GM12878 (cell line): Measurements from ENCODE around the gene ZBTB39. TPM values are rescaled to one million over a fixed set of nuclear protein-coding genes. Genes with fewer than 3 reads are reported as not detected.

Source experiments
- ATAC-seq: fragments of 200-7000 bp; cut with Tn5 transposase; 3 replicates; pipeline ENCODE4 v1.9.1; 2020; ENCODE audit warnings: mild to moderate bottlenecking, moderate library complexity
- BruUV-seq: library from RNA; stranded (reverse); fragments of 400-500 nt; replicated peaks from 2 replicates; lab custom pipeline; 2021; lab: Mats Ljungman, UMichigan
- CTCF ChIA-PET: fragments of 300-600 bp; sonication (Branson Sonifier 250); formaldehyde crosslinking; extraction: SDS; loops from one replicate; lab custom pipeline; 2021; ENCODE audit warnings: inconsistent platforms; lab: Yijun Ruan, JAX
- POLR2A ChIA-PET: fragments of 350-600 bp; formaldehyde crosslinking; extraction: SDS; loops from one replicate; lab custom pipeline; 2021; ENCODE audit warnings: inconsistent platforms; lab: Charles Lee
- RAD21 ChIA-PET: fragments of 300-600 bp; sonication (Branson Sonifier 250); formaldehyde crosslinking; loops from one replicate; lab custom pipeline; 2023; ENCODE audit warnings: antibody characterized with exemption; ENCODE audit not compliant: unreplicated experiment; lab: Charles Lee
- SMC1A ChIA-PET: fragments of 300-600 bp; sonication (Branson Sonifier 250); formaldehyde crosslinking; loops from one replicate; lab custom pipeline; 2023; ENCODE audit not compliant: unreplicated experiment, uncharacterized antibody; lab: Charles Lee
- DNase-seq: peaks from one replicate; pipeline ENCODE4 v3.0.0-alpha.2; 2011; ENCODE audit warnings: low read depth, low spot score
- FAIRE-seq: peaks from 3 replicates; lab custom pipeline; 2011; peaks lifted over from hg19 to GRCh38; lab: Jason Lieb, UNC
- H2AFZ ChIP-seq: 2 replicates; pipeline ENCODE4 v1.6.0; 2011; ENCODE audit warnings: low read depth, low read length, control low read depth; ENCODE audit not compliant: control insufficient read depth
- H3K27ac ChIP-seq: 2 replicates; pipeline ENCODE4 v1.5.1; 2011; ENCODE audit warnings: control low read depth; ENCODE audit not compliant: control insufficient read depth, insufficient read depth
- H3K27me3 ChIP-seq, 2 experiments: replicated peaks in 1 of 2; 2 replicates each; pipeline versions ENCODE4 v1.6.0 to v1.6.1; 2011; ENCODE audit warnings: low read length in 1 of 2; ENCODE audit not compliant: control insufficient read depth in 2 of 2, insufficient read depth in 2 of 2
- H3K36me3 ChIP-seq, 2 experiments: 2 replicates each; pipeline ENCODE4 v1.5.1; 2011; ENCODE audit warnings: low read length in 1 of 2; ENCODE audit not compliant: control insufficient read depth in 2 of 2, insufficient read depth in 2 of 2
- H3K4me1 ChIP-seq: 2 replicates; pipeline ENCODE4 v1.6.1; 2011; ENCODE audit warnings: mild to moderate bottlenecking, low read length, moderate library complexity, mixed read lengths; ENCODE audit not compliant: control insufficient read depth, insufficient read depth
- H3K4me2 ChIP-seq: 2 replicates; pipeline ENCODE4 v1.6.0; 2011; ENCODE audit warnings: control low read depth; ENCODE audit not compliant: control insufficient read depth, insufficient read depth
- H3K4me3 ChIP-seq: fragments of 200-600 bp; sonication (generic); 2 replicates; pipeline ENCODE4 v1.5.1; 2016
- H3K79me2 ChIP-seq: 2 replicates; pipeline ENCODE4 v1.6.0; 2011; ENCODE audit warnings: low read length; ENCODE audit not compliant: control insufficient read depth, insufficient read depth
- H3K9ac ChIP-seq: 2 replicates; pipeline ENCODE4 v1.8.0; 2011; ENCODE audit warnings: low read length, control low read depth, mixed read lengths; ENCODE audit not compliant: control insufficient read depth, insufficient read depth
- H3K9me3 ChIP-seq: replicated peaks from 3 replicates; pipeline ENCODE4 v1.5.1; 2011; ENCODE audit warnings: mild to moderate bottlenecking, low read length; ENCODE audit not compliant: control insufficient read depth, insufficient read depth
- H4K20me1 ChIP-seq: 2 replicates; pipeline ENCODE4 v1.6.0; 2011; ENCODE audit not compliant: control insufficient read depth, insufficient read depth
- CBX3 ChIP-seq: fragments of 200-600 bp; sonication (generic); IDR thresholded peaks from 2 replicates; pipeline ENCODE4 v1.6.1; 2016; ENCODE audit warnings: low read depth, borderline replicate concordance
- KDM1A ChIP-seq: fragments of 200-600 bp; sonication (generic); IDR thresholded peaks from 2 replicates; pipeline ENCODE4 v1.6.1; 2016; ENCODE audit warnings: borderline replicate concordance
- RAD21 ChIP-seq: IDR thresholded peaks from 2 replicates; pipeline ENCODE4 v1.6.1; 2011; ENCODE audit warnings: mild to moderate bottlenecking, low read depth, low read length, moderate library complexity; ENCODE audit not compliant: insufficient read depth
- RBBP5 ChIP-seq: fragments of 200-600 bp; sonication (generic); conservative IDR thresholded peaks from 2 replicates; pipeline ENCODE4 v1.6.1; 2016
- TCF12 ChIP-seq: IDR thresholded peaks from 2 replicates; pipeline ENCODE4 v1.6.1; 2011; ENCODE audit warnings: low read depth, mild to moderate bottlenecking, low read length
- ZBED1 ChIP-seq: IDR thresholded peaks from 2 replicates; pipeline ENCODE4 v1.6.1; 2016; ENCODE audit warnings: borderline replicate concordance
- WGBS: methylation state at CpG from one replicate; pipeline ENCODE4 v1.1.6; 2016; ENCODE audit warnings: low lambda C conversion rate; ENCODE audit not compliant: insufficient replicate concordance, insufficient coverage; ENCODE audit errors: missing lambda C conversion rate; 5-methylcytosine and 5-hydroxymethylcytosine counted together
- in situ Hi-C: fragments of 300-500 bp; cut with MboI; formaldehyde crosslinking; loops from 9 replicates; pipeline ENCODE4 v1.14.3; 2018; ENCODE audit warnings: mixed read lengths
- intact Hi-C: fragments of 100-400 bp; cut with micrococcal nuclease; formaldehyde crosslinking; loops from one replicate; pipeline ENCODE4 v1.14.2; 2022; ENCODE audit not compliant: unreplicated experiment
- polyA plus RNA-seq, 11 experiments: library from polyadenylated mRNA; depleted of rRNA in 4 of 11; unstranded in 6 of 11; stranded (reverse) in 5 of 11; fragments of >200 nt; fragmentation: Nextera tagmentation in 4 of 11; fragmentation: Illumina TruSeq in 1 of 11; extraction: Ambion mirVana in 4 of 11; extraction: Trizol in 1 of 11; gene quantifications; 1 replicate in 1 of 11; 2 replicates in 10 of 11; pipeline versions ENCODE4 v1.2.1 to v1.2.3, GENCODE V29; 2011 to 2016; ENCODE audit warnings: inconsistent platforms in 2 of 11, missing spikeins in 2 of 11, low read depth in 1 of 11
- total RNA-seq, 4 experiments: library from RNA; depleted of rRNA in 3 of 4; stranded (reverse); fragments of >200 nt in 3 of 4; fragmentation: Illumina TruSeq in 1 of 4; extraction: Trizol in 1 of 4; gene quantifications; 2 replicates each; pipeline versions ENCODE4 v1.2.1 to v1.2.3, GENCODE V29; 2013 to 2021
- TF ChIP-seq, protein P1 (sequence below): fragments of 450-650 bp; IDR thresholded peaks from 2 replicates; pipeline ENCODE4 v1.6.1; 2016; ENCODE audit warnings: mild to moderate bottlenecking
- TF ChIP-seq, protein P2 (sequence below): IDR thresholded peaks from 2 replicates; pipeline ENCODE4 v1.6.1; 2012; ENCODE audit warnings: low read depth, low read length, improper control_type of control experiment

Gene ZBTB39
- total and polyA plus RNA-seq, 10 of the 15 experiments (the other 5 are each of a cell fraction or from before 2014, with no cell fraction given): 0.88 to 6.8 (median 4.4) TPM

DNA sequence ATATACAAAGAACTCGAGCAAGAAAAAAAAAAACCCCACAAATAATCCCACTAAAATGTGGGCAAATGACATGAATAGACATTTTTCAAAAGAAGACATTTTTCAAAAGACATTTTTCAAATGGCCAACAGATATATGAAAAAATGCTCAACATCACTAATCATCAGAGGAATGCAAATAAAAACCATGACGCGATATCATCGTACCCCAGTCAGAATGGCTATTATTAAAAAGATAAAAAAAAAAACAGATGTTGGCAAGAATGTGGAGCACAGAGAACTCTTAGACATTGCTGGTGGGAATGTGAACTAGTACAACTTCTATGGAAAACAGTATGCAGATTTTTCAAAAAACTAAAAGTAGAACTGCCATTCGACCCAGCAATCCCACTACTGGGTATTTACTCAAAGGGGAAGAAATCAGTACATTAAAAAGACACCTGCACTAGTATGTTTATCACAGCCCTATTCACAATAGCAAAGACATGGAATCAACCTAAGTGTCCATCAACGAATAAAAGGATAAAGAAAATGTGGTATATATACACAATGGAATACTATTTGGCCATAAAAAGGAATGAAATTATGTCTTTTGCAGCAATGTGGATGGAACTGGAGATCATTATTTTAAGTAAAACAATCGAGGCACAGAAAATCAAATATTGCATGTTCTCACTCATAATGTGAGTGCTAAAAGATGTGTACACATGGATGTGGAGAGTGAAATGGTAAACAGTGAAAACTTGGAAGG, 16.3 kb downstream of the ZBTB39 start (continued):
- TF ChIP-seq, protein P1, sequence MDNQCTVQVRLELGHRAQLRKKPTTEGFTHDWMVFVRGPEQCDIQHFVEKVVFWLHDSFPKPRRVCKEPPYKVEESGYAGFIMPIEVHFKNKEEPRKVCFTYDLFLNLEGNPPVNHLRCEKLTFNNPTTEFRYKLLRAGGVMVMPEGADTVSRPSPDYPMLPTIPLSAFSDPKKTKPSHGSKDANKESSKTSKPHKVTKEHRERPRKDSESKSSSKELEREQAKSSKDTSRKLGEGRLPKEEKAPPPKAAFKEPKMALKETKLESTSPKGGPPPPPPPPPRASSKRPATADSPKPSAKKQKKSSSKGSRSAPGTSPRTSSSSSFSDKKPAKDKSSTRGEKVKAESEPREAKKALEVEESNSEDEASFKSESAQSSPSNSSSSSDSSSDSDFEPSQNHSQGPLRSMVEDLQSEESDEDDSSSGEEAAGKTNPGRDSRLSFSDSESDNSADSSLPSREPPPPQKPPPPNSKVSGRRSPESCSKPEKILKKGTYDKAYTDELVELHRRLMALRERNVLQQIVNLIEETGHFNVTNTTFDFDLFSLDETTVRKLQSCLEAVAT: no peak
- TF ChIP-seq TCF12 (no peak), CBX3 (no peak), KDM1A (no peak), RBBP5 (no peak), ZBED1 (no peak)
- TF ChIP-seq, protein P2, sequence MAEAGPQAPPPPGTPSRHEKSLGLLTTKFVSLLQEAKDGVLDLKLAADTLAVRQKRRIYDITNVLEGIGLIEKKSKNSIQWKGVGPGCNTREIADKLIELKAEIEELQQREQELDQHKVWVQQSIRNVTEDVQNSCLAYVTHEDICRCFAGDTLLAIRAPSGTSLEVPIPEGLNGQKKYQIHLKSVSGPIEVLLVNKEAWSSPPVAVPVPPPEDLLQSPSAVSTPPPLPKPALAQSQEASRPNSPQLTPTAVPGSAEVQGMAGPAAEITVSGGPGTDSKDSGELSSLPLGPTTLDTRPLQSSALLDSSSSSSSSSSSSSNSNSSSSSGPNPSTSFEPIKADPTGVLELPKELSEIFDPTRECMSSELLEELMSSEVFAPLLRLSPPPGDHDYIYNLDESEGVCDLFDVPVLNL: no peak

DNA sequence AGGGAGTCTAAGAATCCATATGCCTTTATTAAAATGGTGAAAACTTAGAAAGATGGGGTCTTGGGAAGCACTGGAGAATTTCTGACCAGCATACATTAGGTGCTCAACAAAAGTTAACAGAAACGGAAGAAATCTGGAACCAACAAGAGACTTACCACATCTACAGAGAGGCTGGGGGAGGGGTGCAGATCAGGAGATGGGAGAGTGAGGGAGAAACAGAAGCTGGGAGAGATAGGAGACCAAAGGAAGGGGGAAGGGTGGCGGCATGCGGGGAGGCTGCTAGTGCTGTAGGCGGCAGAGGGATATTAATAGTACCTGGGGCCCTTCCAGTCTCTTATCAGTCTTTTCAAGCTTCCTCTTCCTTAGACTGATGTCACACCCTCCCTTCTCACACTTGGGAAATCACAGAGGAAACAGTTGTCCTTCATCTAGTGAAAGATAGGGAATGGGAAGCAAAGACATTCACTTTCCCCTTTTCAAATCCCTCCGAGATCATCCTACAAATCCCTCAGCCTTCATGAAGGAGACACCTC, 18.1 kb downstream of the ZBTB39 start:
- H3K36me3 ChIP-seq: no peaks in the 10 kb centered on the region
- intact Hi-C loops (no loop called here), in situ Hi-C loops (loop anchor here (5.0 kb wide), 1 partner anchor 151 kb away; no protein-coding TSS in a partner anchor)
- no TSS peak for BruUV-seq
- no peak for TF ChIP-seq RAD21
- FAIRE-seq (no peak), ATAC-seq (no peak), DNase-seq (no peak)
- SMC1A ChIA-PET: interaction anchor here (0.9 to 3.5 kb wide), 14 partner anchors 9 to 372 kb away, joined by 3 to 37 read pairs (median 7); partner anchors contain the start of genes HSD17B6 and ZBTB39
- 63% methylated on average over 5 of the region's 5 CpGs for WGBS
- H4K20me1 ChIP-seq: no peaks in the 10 kb centered on the region
- H3K4me1 ChIP-seq: peaks cover 18% of the 10 kb centered on the region
- H3K79me2 ChIP-seq: no peaks in the 10 kb centered on the region
- no peak overlapping the region for H3K4me3 ChIP-seq
- H3K9ac ChIP-seq: no peak overlapping the region
- CTCF ChIA-PET: interaction anchor here (0.6 to 4.9 kb wide), 29 partner anchors 12 to 683 kb away, joined by 3 to 144 read pairs (median 4); partner anchors contain the start of genes HSD17B6, NACA, STAT6 and ZBTB39
- H3K27me3 ChIP-seq: no peaks in the 10 kb centered on the region
- H3K9me3 ChIP-seq: no peaks in the 10 kb centered on the region
- RAD21 ChIA-PET: interaction anchor here (0.6 to 4.2 kb wide), 16 partner anchors 9 to 239 kb away, joined by 3 to 29 read pairs (median 4); partner anchors contain the start of genes HSD17B6 and STAT6
- no peak overlapping the region for H3K27ac ChIP-seq
- POLR2A ChIA-PET: interaction anchor here (0.6 kb wide), 2 partner anchors 211 to 236 kb away, joined by 3 to 5 read pairs; no protein-coding TSS in a partner anchor
- H2AFZ ChIP-seq: no peak overlapping the region; the same call in 1 of the 2 replicates
- no peak overlapping the region; the same call in 1 of the 2 replicates for H3K4me2 ChIP-seq
